Panc1 (cell line): ENCODE data around the gene DUSP3. TPM values are rescaled to one million over a fixed set of nuclear protein-coding genes. Genes with fewer than 3 reads are reported as not detected.

ENCODE experiments used
- ATAC-seq: fragments of 200-7000 bp; cut with Tn5 transposase; 2 replicates; pipeline ENCODE4 v1.9.1; 2020; ENCODE audit warnings: mild to moderate bottlenecking, moderate library complexity
- BruUV-seq: library from RNA; stranded (reverse); fragments of 400-500 nt; replicated peaks from 2 replicates; lab custom pipeline; 2021; lab: Mats Ljungman, UMichigan
- CTCF ChIA-PET: fragments of 300-600 bp; sonication (Branson Sonifier 250); formaldehyde crosslinking; loops from one replicate; lab custom pipeline; 2022; ENCODE audit warnings: antibody characterized with exemption; lab: Charles Lee
- POLR2A ChIA-PET: fragments of 300-600 bp; sonication (Branson Sonifier 250); formaldehyde crosslinking; loops from one replicate; lab custom pipeline; 2022; ENCODE audit warnings: antibody characterized with exemption; lab: Charles Lee
- DNase-seq: peaks from one replicate; pipeline ENCODE4 v3.0.0-alpha.2; 2010; ENCODE audit warnings: low read depth, low spot score
- H3K27ac ChIP-seq: 2 replicates; pipeline ENCODE4 v1.5.1; 2011; ENCODE audit warnings: mild to moderate bottlenecking, low read length, inconsistent platforms
- H3K27me3 ChIP-seq: fragments of 200-500 bp; sonication (Bioruptor generic); 2 replicates; pipeline ENCODE4 v1.6.0; 2014; ENCODE audit warnings: low read length, inconsistent platforms; ENCODE audit not compliant: control insufficient read depth, insufficient read depth
- H3K36me3 ChIP-seq: fragments of 200-500 bp; sonication (Bioruptor generic); 2 replicates; pipeline ENCODE4 v1.5.1; 2014; ENCODE audit warnings: inconsistent platforms, mild to moderate bottlenecking, low read length, moderate library complexity; ENCODE audit not compliant: control insufficient read depth, insufficient read depth
- H3K4me1 ChIP-seq: 2 replicates; pipeline ENCODE4 v1.5.1; 2011; ENCODE audit warnings: inconsistent platforms, mild to moderate bottlenecking, low read length, moderate library complexity; ENCODE audit not compliant: control insufficient read depth, insufficient read depth
- H3K4me3 ChIP-seq, 2 experiments: 2 replicates each; pipeline ENCODE4 v1.5.1; 2011 to 2012; ENCODE audit warnings: low read depth in 2 of 2, low read length in 2 of 2, mild to moderate bottlenecking in 2 of 2, inconsistent platforms in 1 of 2, moderate library complexity in 1 of 2
- H3K9me3 ChIP-seq: fragments of 200-500 bp; sonication (Bioruptor generic); 2 replicates; pipeline ENCODE4 v1.5.1; 2014; ENCODE audit warnings: low read depth, mild to moderate bottlenecking, inconsistent platforms, low read length, moderate library complexity; ENCODE audit not compliant: control insufficient read depth, insufficient read depth
- CTCF ChIP-seq: fragments of 450-650 bp; IDR thresholded peaks from 2 replicates; pipeline ENCODE4 v1.5.1; 2017; ENCODE audit warnings: mild to moderate bottlenecking
- POLR2AphosphoS5 ChIP-seq: IDR thresholded peaks from 2 replicates; pipeline ENCODE4 v1.6.1; 2012; ENCODE audit warnings: mild to moderate bottlenecking, low read depth, low read length, moderate library complexity
- SIN3A ChIP-seq: IDR thresholded peaks from 2 replicates; pipeline ENCODE4 v1.6.1; 2012; ENCODE audit warnings: low read depth, mild to moderate bottlenecking, low read length, moderate library complexity, borderline replicate concordance; ENCODE audit not compliant: insufficient read depth
- TCF7L2 ChIP-seq: IDR thresholded peaks from 2 replicates; pipeline ENCODE4 v1.6.1; 2011; ENCODE audit warnings: mild to moderate bottlenecking, low read depth, low read length, inconsistent platforms
- in situ Hi-C: cut with HindIII; loops from 2 replicates; pipeline ENCODE4 v1.10.0; 2016; ENCODE audit warnings: low sequenced_read_pairs, low pct_unique_long_range_greater_than_20kb
- intact Hi-C: fragments of 100-400 bp; cut with micrococcal nuclease; formaldehyde crosslinking; loops from one replicate; pipeline ENCODE4 v1.10.0; 2022; ENCODE audit not compliant: unreplicated experiment
- total RNA-seq: library from RNA; stranded (reverse); gene quantifications from one replicate; pipeline ENCODE4 v1.2.1, GENCODE V29; 2021; ENCODE audit not compliant: unreplicated experiment
- TF ChIP-seq, protein P1 (sequence below), 2 experiments: IDR thresholded peaks; 2 replicates each; pipeline ENCODE4 v1.6.1; 2011 to 2012; ENCODE audit warnings: low read depth in 2 of 2, control low read depth in 1 of 2, low read length in 1 of 2, mild to moderate bottlenecking in 1 of 2, moderate library complexity in 1 of 2; ENCODE audit not compliant: insufficient read depth in 1 of 2

The DUSP3 gene
- total RNA-seq, 1 experiment from 2014 or later, result 41.6 TPM

GRCh38 chr17:43810226-43810715, 31.5 kb upstream of the DUSP3 start:
- TF ChIP-seq, protein P1, sequence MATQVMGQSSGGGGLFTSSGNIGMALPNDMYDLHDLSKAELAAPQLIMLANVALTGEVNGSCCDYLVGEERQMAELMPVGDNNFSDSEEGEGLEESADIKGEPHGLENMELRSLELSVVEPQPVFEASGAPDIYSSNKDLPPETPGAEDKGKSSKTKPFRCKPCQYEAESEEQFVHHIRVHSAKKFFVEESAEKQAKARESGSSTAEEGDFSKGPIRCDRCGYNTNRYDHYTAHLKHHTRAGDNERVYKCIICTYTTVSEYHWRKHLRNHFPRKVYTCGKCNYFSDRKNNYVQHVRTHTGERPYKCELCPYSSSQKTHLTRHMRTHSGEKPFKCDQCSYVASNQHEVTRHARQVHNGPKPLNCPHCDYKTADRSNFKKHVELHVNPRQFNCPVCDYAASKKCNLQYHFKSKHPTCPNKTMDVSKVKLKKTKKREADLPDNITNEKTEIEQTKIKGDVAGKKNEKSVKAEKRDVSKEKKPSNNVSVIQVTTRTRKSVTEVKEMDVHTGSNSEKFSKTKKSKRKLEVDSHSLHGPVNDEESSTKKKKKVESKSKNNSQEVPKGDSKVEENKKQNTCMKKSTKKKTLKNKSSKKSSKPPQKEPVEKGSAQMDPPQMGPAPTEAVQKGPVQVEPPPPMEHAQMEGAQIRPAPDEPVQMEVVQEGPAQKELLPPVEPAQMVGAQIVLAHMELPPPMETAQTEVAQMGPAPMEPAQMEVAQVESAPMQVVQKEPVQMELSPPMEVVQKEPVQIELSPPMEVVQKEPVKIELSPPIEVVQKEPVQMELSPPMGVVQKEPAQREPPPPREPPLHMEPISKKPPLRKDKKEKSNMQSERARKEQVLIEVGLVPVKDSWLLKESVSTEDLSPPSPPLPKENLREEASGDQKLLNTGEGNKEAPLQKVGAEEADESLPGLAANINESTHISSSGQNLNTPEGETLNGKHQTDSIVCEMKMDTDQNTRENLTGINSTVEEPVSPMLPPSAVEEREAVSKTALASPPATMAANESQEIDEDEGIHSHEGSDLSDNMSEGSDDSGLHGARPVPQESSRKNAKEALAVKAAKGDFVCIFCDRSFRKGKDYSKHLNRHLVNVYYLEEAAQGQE (IDR thresholded peaks at IDR 0.05; ENCODE audit: insufficient read depth in 1 of 2, low read depth in 2 of 2, low read length in 1 of 2), result no peak
- no peak for TF ChIP-seq CTCF
- TF ChIP-seq POLR2AphosphoS5, result no peak
- TF ChIP-seq TCF7L2, result no peak
- TF ChIP-seq SIN3A, result no peak
- no peaks in the 10 kb centered on the region for H3K9me3 ChIP-seq
- H3K27me3 ChIP-seq, result no peaks in the 10 kb centered on the region
- ATAC-seq, result no peak
- intact Hi-C loops (no loop called here), in situ Hi-C loops (no loop called here)
- H3K4me1 ChIP-seq, result no peaks in the 10 kb centered on the region
- no peak for DNase-seq
- no peaks in the 10 kb centered on the region for H3K36me3 ChIP-seq
- CTCF ChIA-PET, result no interaction called here
- no peak overlapping the region for H3K27ac ChIP-seq
- BruUV-seq, result no TSS peak
- POLR2A ChIA-PET, result no interaction called here
- no peak overlapping the region for H3K4me3 ChIP-seq

GRCh38 chr17:43809121-43809520, 30.3 kb upstream of the DUSP3 start:
- TF ChIP-seq POLR2AphosphoS5 (no peak), TCF7L2 (no peak), SIN3A (no peak), CTCF (no peak)
- TF ChIP-seq, protein P1 (IDR thresholded peaks at IDR 0.05; ENCODE audit: insufficient read depth in 1 of 2, low read depth in 2 of 2, low read length in 1 of 2), result no peak
- intact Hi-C loops (no loop called here), in situ Hi-C loops (no loop called here)
- no TSS peak for BruUV-seq
- Histone ChIP-seq H3K27me3 (no peaks in the 10 kb centered on the region), H3K4me1 (no peaks in the 10 kb centered on the region), H3K27ac (no peak overlapping the region), H3K36me3 (no peaks in the 10 kb centered on the region), H3K9me3 (no peaks in the 10 kb centered on the region), H3K4me3 (no peak overlapping the region)
- no peak for DNase-seq
- ChIA-PET CTCF (no interaction called here), POLR2A (no interaction called here)
- ATAC-seq, result no peak
